Sigmoid colon (tissue), 7 donors: ENCODE measurements around the gene SERTAD3. TPM values are rescaled to one million over a fixed set of nuclear protein-coding genes. Genes with fewer than 3 reads are reported as not detected.

Experiments used
- DNase-seq: peaks from one replicate; pipeline ENCODE4 v3.0.0-alpha.2; 2019
- H3K27ac ChIP-seq, 4 donors: fragments of 200-600 bp; sonication (generic); one replicate each; pipeline ENCODE4 v1.5.1; 2016 to 2019; ENCODE audit warnings: mild to moderate bottlenecking in 1 of 4
- H3K27me3 ChIP-seq, 3 donors: fragments of 200-600 bp; sonication (generic); one replicate each; pipeline ENCODE4 v1.5.1; 2019; ENCODE audit warnings: mild to moderate bottlenecking in 1 of 3
- H3K36me3 ChIP-seq, 4 donors: fragments of 200-600 bp; sonication (generic); one replicate each; pipeline ENCODE4 v1.5.1; 2016 to 2019
- H3K4me1 ChIP-seq, 4 donors: fragments of 200-600 bp; sonication (generic); one replicate each; pipeline ENCODE4 v1.5.1; 2017 to 2019
- H3K4me3 ChIP-seq, 4 donors: fragments of 200-600 bp; sonication (generic); one replicate each; pipeline ENCODE4 v1.5.1; 2017 to 2019; ENCODE audit warnings: mild to moderate bottlenecking in 2 of 4, moderate library complexity in 1 of 4
- H3K9me3 ChIP-seq, 4 donors: fragments of 200-600 bp in 3 of 4; sonication (generic) in 3 of 4; one replicate each; pipeline versions ENCODE4 v1.5.1 to v1.6.1; 2013 to 2019
- EP300 ChIP-seq, 4 donors: sonication (generic); formaldehyde crosslinking; IDR thresholded peaks; one replicate each; pipeline ENCODE4 v1.6.1; 2017; ENCODE audit warnings: antibody characterized with exemption in 4 of 4
- POLR2A ChIP-seq, 2 donors: fragments of 450-650 bp; IDR thresholded peaks; one replicate each; pipeline ENCODE4 v1.6.1; 2016; ENCODE audit warnings: antibody characterized with exemption in 2 of 2, mild to moderate bottlenecking in 2 of 2, moderate library complexity in 2 of 2
- POLR2AphosphoS5 ChIP-seq, 4 donors: sonication (generic); formaldehyde crosslinking; IDR thresholded peaks; one replicate each; pipeline ENCODE4 v1.6.1; 2017; ENCODE audit warnings: antibody characterized with exemption in 4 of 4
- WGBS, 2 donors: extraction: QIAGEN DNeasy Blood & Tissue Kit; methylation state at CpG; one replicate each; pipeline ENCODE4 v1.1.7; 2013; 5-methylcytosine and 5-hydroxymethylcytosine counted together
- intact Hi-C: fragments of 100-400 bp; cut with DNase I; formaldehyde crosslinking; loops from one replicate; pipeline ENCODE4 v1.15.1; 2023
- polyA plus RNA-seq, 3 donors: library from polyadenylated mRNA; stranded (reverse); fragments of 200-250 nt; gene quantifications; one replicate each; pipeline ENCODE4 v1.2.3, GENCODE V29; 2013
- total RNA-seq, 4 donors: library from RNA; depleted of rRNA; stranded (reverse); fragments of >200 nt; gene quantifications; one replicate each; pipeline ENCODE4 v1.1.0, GENCODE V29; 2016
- TF ChIP-seq, protein P1 (sequence below), 4 experiments: fragments of 450-650 bp in 3 of 4; fragments of 200-600 bp in 1 of 4; IDR thresholded peaks; one replicate each; pipeline ENCODE4 v1.5.1; 2016 to 2019; ENCODE audit warnings: antibody characterized with exemption in 4 of 4, mild to moderate bottlenecking in 3 of 4, moderate library complexity in 2 of 4
- donor health status: healthy with polysubstance abuse.
- donor health status: Bipolar disorder and iron deficiency.
- donor health status: healthy.

Gene SERTAD3, protein sequence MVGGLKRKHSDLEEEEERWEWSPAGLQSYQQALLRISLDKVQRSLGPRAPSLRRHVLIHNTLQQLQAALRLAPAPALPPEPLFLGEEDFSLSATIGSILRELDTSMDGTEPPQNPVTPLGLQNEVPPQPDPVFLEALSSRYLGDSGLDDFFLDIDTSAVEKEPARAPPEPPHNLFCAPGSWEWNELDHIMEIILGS
- total RNA-seq (10 to 100 TPM; 15.5 to 34.2 (median 26.0) TPM), polyA plus RNA-seq (10 to 100 TPM; 28.9 to 60.7 (median 30.4) TPM)

DNA sequence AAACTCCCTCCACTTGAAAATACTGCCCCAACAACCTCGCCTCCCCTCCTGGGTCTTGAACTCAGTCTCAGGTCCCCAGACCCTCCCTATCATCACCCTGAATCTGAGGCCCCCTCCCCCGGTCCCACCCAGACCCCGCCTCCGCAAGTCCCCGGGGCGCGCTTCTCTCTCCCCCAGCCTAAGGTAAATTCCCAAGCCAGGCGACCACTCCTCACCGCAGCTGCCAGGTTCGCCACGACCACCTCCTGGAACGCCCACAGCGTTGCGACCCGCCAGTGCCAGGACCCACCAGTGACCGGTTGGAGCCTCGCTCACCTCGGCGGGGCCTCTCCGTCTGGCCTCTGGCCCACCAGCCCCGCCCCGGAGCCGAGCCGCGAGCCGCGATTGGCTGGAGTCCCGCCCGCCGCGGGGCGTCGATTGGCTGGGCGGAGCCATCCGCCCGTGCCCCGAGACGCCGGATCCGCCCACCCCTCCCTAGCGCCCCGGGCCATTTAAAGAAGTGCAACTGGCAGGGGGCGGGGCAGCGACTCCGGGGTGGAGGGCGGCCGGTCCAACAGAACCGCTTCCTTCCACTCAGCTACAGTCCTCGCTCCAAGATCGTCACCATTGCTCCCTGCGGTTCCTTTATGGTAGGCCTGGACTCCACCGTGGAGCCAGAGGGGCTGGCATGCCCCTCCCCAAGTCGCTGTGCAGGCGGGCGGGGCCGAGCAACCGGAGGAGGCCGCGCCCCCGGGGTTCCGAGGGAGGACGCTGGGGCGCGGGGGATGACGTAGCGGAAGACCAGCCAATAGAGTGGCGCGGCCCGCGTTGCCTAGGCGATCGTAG, at the start of gene SERTAD3:
Gene SERTAD3, minus strand, starts transcription at position 336 of the 825 bp plus-strand sequence. CDS start 2,255 bp downstream, outside the sequence.
- Histone ChIP-seq H3K36me3 (peaks cover 5 to 37% (median 21%) of the 10 kb centered on the region in 4 donors), H3K27ac (peak within 1 kb of the TSS; percentile 93 to 100 (median 100)), H3K4me3 (peak within 1 kb of the TSS; percentile 82 to 99 (median 96)), H3K27me3 (no peaks in the 10 kb centered on the region), H3K4me1 (peaks cover 0 to 42% (median 38%) of the 10 kb centered on the region in 4 donors), H3K9me3 (no peaks in the 10 kb centered on the region)
- 0% methylated on average over 72 of the region's 72 CpGs for WGBS, 2 donors
- DNase-seq = peak; percentile 99
- TF ChIP-seq POLR2AphosphoS5 (IDR thresholded peaks at IDR 0.05) = peak; percentile 99 to 100 (median 100)
- TF ChIP-seq, protein P1, sequence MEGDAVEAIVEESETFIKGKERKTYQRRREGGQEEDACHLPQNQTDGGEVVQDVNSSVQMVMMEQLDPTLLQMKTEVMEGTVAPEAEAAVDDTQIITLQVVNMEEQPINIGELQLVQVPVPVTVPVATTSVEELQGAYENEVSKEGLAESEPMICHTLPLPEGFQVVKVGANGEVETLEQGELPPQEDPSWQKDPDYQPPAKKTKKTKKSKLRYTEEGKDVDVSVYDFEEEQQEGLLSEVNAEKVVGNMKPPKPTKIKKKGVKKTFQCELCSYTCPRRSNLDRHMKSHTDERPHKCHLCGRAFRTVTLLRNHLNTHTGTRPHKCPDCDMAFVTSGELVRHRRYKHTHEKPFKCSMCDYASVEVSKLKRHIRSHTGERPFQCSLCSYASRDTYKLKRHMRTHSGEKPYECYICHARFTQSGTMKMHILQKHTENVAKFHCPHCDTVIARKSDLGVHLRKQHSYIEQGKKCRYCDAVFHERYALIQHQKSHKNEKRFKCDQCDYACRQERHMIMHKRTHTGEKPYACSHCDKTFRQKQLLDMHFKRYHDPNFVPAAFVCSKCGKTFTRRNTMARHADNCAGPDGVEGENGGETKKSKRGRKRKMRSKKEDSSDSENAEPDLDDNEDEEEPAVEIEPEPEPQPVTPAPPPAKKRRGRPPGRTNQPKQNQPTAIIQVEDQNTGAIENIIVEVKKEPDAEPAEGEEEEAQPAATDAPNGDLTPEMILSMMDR (IDR thresholded peaks at IDR 0.05) = no peak
- no peak for TF ChIP-seq EP300 (IDR thresholded peaks at IDR 0.05)
- peak; percentile 98 to 99 for TF ChIP-seq POLR2A (IDR thresholded peaks at IDR 0.05)
- intact Hi-C loops = loop anchor here (1.0 to 10.0 kb wide), 7 partner anchors 11 to 271 kb away; partner anchors contain the start of genes BLVRB, COQ8B, ITPKC and LTBP4

DNA sequence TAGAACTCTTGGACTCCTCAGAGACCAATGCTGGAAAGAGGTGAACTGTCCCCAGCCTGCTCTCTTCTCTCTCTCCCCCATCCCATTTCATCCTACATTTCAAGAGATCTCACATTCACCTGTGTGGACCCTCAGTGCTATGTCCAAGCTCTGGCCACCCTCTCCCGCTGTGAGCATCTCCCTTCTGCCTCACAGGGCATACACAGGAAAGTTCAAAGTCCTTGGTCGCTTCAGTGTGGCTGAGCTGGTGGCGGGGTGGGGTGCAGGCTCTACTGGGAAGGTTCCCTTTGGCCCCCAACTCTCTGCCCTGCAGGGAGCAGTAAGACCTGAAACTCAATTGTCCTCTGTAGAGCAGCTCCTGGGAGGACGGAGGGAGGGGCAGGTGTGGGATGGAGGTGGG, 49.6 kb upstream of the SERTAD3 start:
- no peak overlapping the region for H3K27ac ChIP-seq
- 26 to 44% methylated on average over 4 of the region's 4 CpGs for WGBS, 2 donors
- no peaks in the 10 kb centered on the region for H3K27me3 ChIP-seq
- H3K36me3 ChIP-seq = no peaks in the 10 kb centered on the region
- H3K4me1 ChIP-seq = no peaks in the 10 kb centered on the region
- H3K4me3 ChIP-seq = no peak overlapping the region
- DNase-seq = no peak
- TF ChIP-seq EP300 (IDR thresholded peaks at IDR 0.05) (no peak), POLR2A (IDR thresholded peaks at IDR 0.05) (no peak), POLR2AphosphoS5 (IDR thresholded peaks at IDR 0.05) (no peak)
- TF ChIP-seq, protein P1 (IDR thresholded peaks at IDR 0.05) = no peak
- H3K9me3 ChIP-seq = no peaks in the 10 kb centered on the region
- intact Hi-C loops = no loop called here

DNA sequence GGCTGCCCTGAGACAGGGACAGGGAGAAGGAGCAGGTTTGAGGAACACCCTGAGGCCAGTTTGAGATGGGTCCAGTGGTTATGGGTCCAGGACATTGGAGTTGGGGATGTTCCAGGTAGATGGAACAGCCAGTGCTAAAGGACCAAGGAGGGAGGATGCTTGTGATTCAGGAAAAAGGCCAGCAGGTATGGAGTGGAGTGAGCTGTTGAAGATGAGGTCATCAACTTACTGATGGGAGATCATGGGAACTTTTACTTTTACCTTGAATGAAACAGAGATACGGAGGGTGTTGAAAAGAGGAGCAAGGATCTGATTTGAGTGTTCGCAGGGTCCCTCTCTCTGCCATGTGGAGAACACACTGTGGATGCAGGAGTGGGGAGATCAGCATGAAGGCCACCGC, 48.1 kb upstream of the SERTAD3 start:
- H3K27ac ChIP-seq = no peak overlapping the region
- peaks cover 0 to 8% (median 0%) of the 10 kb centered on the region in 3 donors for H3K27me3 ChIP-seq
- peaks cover 0 to 9% (median 3%) of the 10 kb centered on the region in 4 donors for H3K4me1 ChIP-seq
- no peaks in the 10 kb centered on the region for H3K9me3 ChIP-seq
- H3K36me3 ChIP-seq = no peaks in the 10 kb centered on the region
- TF ChIP-seq EP300 (IDR thresholded peaks at IDR 0.05) (no peak), POLR2AphosphoS5 (IDR thresholded peaks at IDR 0.05) (no peak), POLR2A (IDR thresholded peaks at IDR 0.05) (no peak)
- TF ChIP-seq, protein P1 (IDR thresholded peaks at IDR 0.05) = no peak
- no peak overlapping the region for H3K4me3 ChIP-seq
- WGBS, 2 donors = 88 to 94% methylated on average over 3 of the region's 3 CpGs
- no peak for DNase-seq
- intact Hi-C loops = no loop called here

DNA sequence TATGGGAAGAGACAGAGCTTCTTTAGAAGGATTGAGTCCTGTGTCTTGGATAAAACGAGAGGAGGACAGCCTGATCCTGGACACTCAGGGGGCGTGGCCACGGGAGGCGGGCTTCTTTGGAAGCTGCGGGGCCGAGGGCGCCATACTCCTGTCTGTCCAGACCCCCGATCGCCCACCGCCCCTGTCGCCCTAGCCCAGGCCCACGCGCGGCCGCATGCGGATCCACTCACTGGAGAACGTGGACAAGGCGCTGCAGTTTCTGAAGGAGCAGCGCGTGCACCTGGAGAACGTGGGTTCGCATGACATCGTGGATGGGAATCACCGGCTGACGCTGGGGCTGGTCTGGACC, 45.7 kb upstream of the SERTAD3 start:
- H3K4me1 ChIP-seq = peaks cover 0 to 9% (median 3%) of the 10 kb centered on the region in 4 donors
- H3K27ac ChIP-seq = no peak overlapping the region
- no peaks in the 10 kb centered on the region for H3K36me3 ChIP-seq
- intact Hi-C loops = no loop called here
- no peak for DNase-seq
- TF ChIP-seq POLR2AphosphoS5 (IDR thresholded peaks at IDR 0.05) (no peak), EP300 (IDR thresholded peaks at IDR 0.05) (no peak), POLR2A (IDR thresholded peaks at IDR 0.05) (no peak)
- TF ChIP-seq, protein P1 (IDR thresholded peaks at IDR 0.05) = no peak
- peaks cover 0 to 8% (median 0%) of the 10 kb centered on the region in 3 donors for H3K27me3 ChIP-seq
- no peak overlapping the region for H3K4me3 ChIP-seq
- no peaks in the 10 kb centered on the region for H3K9me3 ChIP-seq
- 58 to 77% methylated on average over 25 of the region's 25 CpGs for WGBS, 2 donors
